Measurements from ENCODE around the gene VIT. TPM values are rescaled to one million over a fixed set of nuclear protein-coding genes. Genes with fewer than 3 reads are reported as not detected.

Gene VIT
- total and polyA plus RNA-seq, 2 experiments from 2014 or later = 0.22 to 0.31 TPM

- H3K4me1 ChIP-seq (ENCODE audit: insufficient read depth) = no peaks in the 10 kb centered on the region
- no peaks in the 10 kb centered on the region for H3K9me3 ChIP-seq (ENCODE audit: low read depth)
- no peak overlapping the region for H2AFZ ChIP-seq
- H3K27ac ChIP-seq = no peak overlapping the region
- WGBS, 2 experiments (ENCODE audit: low coverage in 1 of 2, low lambda C conversion rate in 2 of 2, missing lambda C conversion rate in 2 of 2) = 54% methylated on average over 9 of the region's 9 CpGs
- TF ChIP-seq EZH2 (IDR thresholded peaks at IDR 0.05; ENCODE audit: insufficient read depth, poor library complexity, severe bottlenecking) (no peak), EZH2phosphoT487 (IDR thresholded peaks at IDR 0.05; ENCODE audit: insufficient read depth, low read depth) (no peak)
- H4K20me1 ChIP-seq (ENCODE audit: insufficient read depth) = no peaks in the 10 kb centered on the region
- no peaks in the 10 kb centered on the region for H3K36me3 ChIP-seq (ENCODE audit: low read depth)
- H3K4me3 ChIP-seq = no peak overlapping the region
- no peaks in the 10 kb centered on the region for H3K9me2 ChIP-seq (ENCODE audit: insufficient read depth)
- no peak overlapping the region for H3K4me2 ChIP-seq (ENCODE audit: unreplicated experiment)
- no peak overlapping the region for H3K9ac ChIP-seq
- DNase-seq = no peak
- no peaks in the 10 kb centered on the region for H3F3A ChIP-seq (ENCODE audit: insufficient read depth)
- in situ Hi-C loops (cut with MboI) = no loop called here
- H3K27me3 ChIP-seq (replicated peaks; ENCODE audit: insufficient read depth) = no peaks in the 10 kb centered on the region
- H3K79me2 ChIP-seq (ENCODE audit: insufficient read depth) = no peaks in the 10 kb centered on the region
These were observed 66.4 kb downstream of the VIT start for GRCh38 chr2:36762764-36763490.

GRCh38 chr2:36769106-36769505 lies 72.6 kb downstream of the VIT start:
- no peaks in the 10 kb centered on the region for H3K79me2 ChIP-seq (ENCODE audit: insufficient read depth)
- in situ Hi-C loops (cut with MboI) = no loop called here
- no peaks in the 10 kb centered on the region for H4K20me1 ChIP-seq (ENCODE audit: insufficient read depth)
- peak; percentile 17 for DNase-seq
- H3K9me2 ChIP-seq (ENCODE audit: insufficient read depth) = no peaks in the 10 kb centered on the region
- H3K9ac ChIP-seq = no peak overlapping the region
- no peak overlapping the region for H3K4me3 ChIP-seq
- TF ChIP-seq EZH2phosphoT487 (IDR thresholded peaks at IDR 0.05; ENCODE audit: insufficient read depth, low read depth) (no peak), EZH2 (IDR thresholded peaks at IDR 0.05; ENCODE audit: insufficient read depth, poor library complexity, severe bottlenecking) (no peak)
- H3K27ac ChIP-seq = no peak overlapping the region
- no peak overlapping the region for H2AFZ ChIP-seq
- H3K4me2 ChIP-seq (ENCODE audit: unreplicated experiment) = no peak overlapping the region
- no peaks in the 10 kb centered on the region for H3K27me3 ChIP-seq (replicated peaks; ENCODE audit: insufficient read depth)
- H3F3A ChIP-seq (ENCODE audit: insufficient read depth) = no peaks in the 10 kb centered on the region
- no peaks in the 10 kb centered on the region for H3K4me1 ChIP-seq (ENCODE audit: insufficient read depth)
- H3K36me3 ChIP-seq (ENCODE audit: low read depth) = no peaks in the 10 kb centered on the region
- WGBS, 2 experiments (ENCODE audit: low coverage in 1 of 2, low lambda C conversion rate in 2 of 2, missing lambda C conversion rate in 2 of 2) = 25 to 29% methylated on average over 2 of the region's 2 CpGs
- H3K9me3 ChIP-seq (ENCODE audit: low read depth) = no peaks in the 10 kb centered on the region

DNA sequence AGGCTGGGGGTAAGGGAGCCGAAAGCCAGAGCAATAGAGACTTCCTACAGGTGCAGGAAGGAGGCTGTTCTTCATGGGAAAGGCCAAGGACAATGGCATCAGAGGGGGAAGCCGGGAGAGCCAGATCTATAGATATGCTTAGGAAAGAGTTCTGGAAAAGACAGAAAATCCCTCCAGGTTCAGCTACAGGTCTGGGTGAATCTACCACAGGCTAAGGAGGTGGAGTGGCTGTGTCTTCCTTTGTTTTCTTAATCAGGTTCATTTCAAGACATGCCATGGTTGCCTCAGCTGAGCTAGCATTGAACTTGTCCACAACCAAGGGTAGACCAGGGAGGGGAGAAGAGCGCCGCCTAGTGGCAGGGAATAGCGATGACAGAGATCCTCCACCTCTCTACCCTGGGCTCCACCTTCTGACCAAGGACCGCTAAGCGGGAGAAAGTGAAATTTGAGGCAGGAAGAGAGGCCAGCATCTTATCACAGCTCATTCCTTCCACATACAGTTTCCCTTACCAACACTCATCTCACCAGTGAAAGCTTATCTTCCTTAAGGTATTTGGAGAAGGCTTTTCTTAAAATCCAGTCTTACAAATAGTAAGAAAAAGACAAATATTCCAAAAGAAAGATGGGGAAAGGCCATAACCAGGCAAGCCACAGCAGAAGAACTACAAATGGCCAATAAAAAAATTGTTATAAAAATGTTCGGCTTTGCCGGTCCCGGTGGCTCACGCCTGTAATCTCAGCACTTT lies 74.2 kb downstream of the VIT start:
- Histone ChIP-seq H3K36me3 (ENCODE audit: low read depth) (no peaks in the 10 kb centered on the region), H2AFZ (no peak overlapping the region), H3K9ac (no peak overlapping the region), H3F3A (ENCODE audit: insufficient read depth) (no peaks in the 10 kb centered on the region), H4K20me1 (ENCODE audit: insufficient read depth) (no peaks in the 10 kb centered on the region), H3K9me3 (ENCODE audit: low read depth) (no peaks in the 10 kb centered on the region), H3K4me2 (ENCODE audit: unreplicated experiment) (no peak overlapping the region), H3K9me2 (ENCODE audit: insufficient read depth) (no peaks in the 10 kb centered on the region), H3K4me3 (no peak overlapping the region), H3K4me1 (ENCODE audit: insufficient read depth) (no peaks in the 10 kb centered on the region), H3K27me3 (replicated peaks; ENCODE audit: insufficient read depth) (no peaks in the 10 kb centered on the region), H3K27ac (no peak overlapping the region), H3K79me2 (ENCODE audit: insufficient read depth) (no peaks in the 10 kb centered on the region)
- WGBS, 2 experiments (ENCODE audit: low coverage in 1 of 2, low lambda C conversion rate in 2 of 2, missing lambda C conversion rate in 2 of 2) = 69 to 70% methylated on average over 11 of the region's 11 CpGs
- TF ChIP-seq EZH2 (IDR thresholded peaks at IDR 0.05; ENCODE audit: insufficient read depth, poor library complexity, severe bottlenecking) (no peak), EZH2phosphoT487 (IDR thresholded peaks at IDR 0.05; ENCODE audit: insufficient read depth, low read depth) (no peak)
- DNase-seq = peak; percentile 52
- in situ Hi-C loops (cut with MboI) = no loop called here

GRCh38 chr2:36771671-36772070 lies 75.2 kb downstream of the VIT start:
- no peak overlapping the region for H2AFZ ChIP-seq
- no peaks in the 10 kb centered on the region for H3K9me2 ChIP-seq (ENCODE audit: insufficient read depth)
- in situ Hi-C loops (cut with MboI) = no loop called here
- H3K9me3 ChIP-seq (ENCODE audit: low read depth) = no peaks in the 10 kb centered on the region
- H3K36me3 ChIP-seq (ENCODE audit: low read depth) = no peaks in the 10 kb centered on the region
- H3K27ac ChIP-seq = no peak overlapping the region
- no peak overlapping the region for H3K4me3 ChIP-seq
- H3K9ac ChIP-seq = no peak overlapping the region
- H4K20me1 ChIP-seq (ENCODE audit: insufficient read depth) = no peaks in the 10 kb centered on the region
- H3K4me1 ChIP-seq (ENCODE audit: insufficient read depth) = no peaks in the 10 kb centered on the region
- no peaks in the 10 kb centered on the region for H3F3A ChIP-seq (ENCODE audit: insufficient read depth)
- no peak overlapping the region for H3K4me2 ChIP-seq (ENCODE audit: unreplicated experiment)
- TF ChIP-seq EZH2phosphoT487 (IDR thresholded peaks at IDR 0.05; ENCODE audit: insufficient read depth, low read depth) (no peak), EZH2 (IDR thresholded peaks at IDR 0.05; ENCODE audit: insufficient read depth, poor library complexity, severe bottlenecking) (no peak)
- DNase-seq = no peak
- 58 to 61% methylated on average over 3 of the region's 3 CpGs for WGBS, 2 experiments (ENCODE audit: low coverage in 1 of 2, low lambda C conversion rate in 2 of 2, missing lambda C conversion rate in 2 of 2)
- H3K79me2 ChIP-seq (ENCODE audit: insufficient read depth) = no peaks in the 10 kb centered on the region
- H3K27me3 ChIP-seq (replicated peaks; ENCODE audit: insufficient read depth) = no peaks in the 10 kb centered on the region

All from GM23248 (cell line).